ENCODE data around the gene UBQLN1. TPM values are rescaled to one million over a fixed set of nuclear protein-coding genes. Genes with fewer than 3 reads are reported as not detected.
A peak's percentile ranks its signal among the peaks of the same experiment; 100 is the strongest.

The UBQLN1 gene
- total RNA-seq, 1 experiment from 2014 or later = 111 TPM

DNA sequence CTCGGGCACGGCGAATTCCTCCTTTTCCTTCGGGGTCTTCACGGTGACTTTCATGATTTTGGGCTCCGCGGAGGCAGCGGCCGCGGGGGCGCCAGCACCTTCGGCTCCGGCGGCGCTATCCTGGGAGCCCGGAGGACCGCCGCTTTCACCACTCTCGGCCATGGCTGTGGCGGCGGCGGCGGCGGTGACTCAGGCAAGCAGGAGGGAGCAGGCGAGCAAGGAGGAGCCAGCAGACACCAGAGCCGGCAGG, 315 bp downstream of the UBQLN1 start:
- Histone ChIP-seq H3K9me3 (ENCODE audit: control insufficient read depth, low read depth, low read length) (no peaks in the 10 kb centered on the region), H4K5ac (ENCODE audit: insufficient read length, low read depth, low read length) (no peak overlapping the region), H2AK5ac (ENCODE audit: insufficient read length, low read length) (no peak overlapping the region), H3K4me2 (ENCODE audit: insufficient read depth, insufficient read length, low read length) (peak overlapping the region; percentile 88), H3K79me1 (ENCODE audit: insufficient read depth, low read depth, low read length, poor library complexity, severe bottlenecking) (no peaks in the 10 kb centered on the region), H3K9ac (ENCODE audit: extremely low read depth, insufficient read length, low read length) (peak overlapping the region; percentile 86), H3K4me1 (ENCODE audit: insufficient read depth, low read length) (no peaks in the 10 kb centered on the region), H2BK120ac (ENCODE audit: low read depth, low read length, poor library complexity, severe bottlenecking) (peak overlapping the region; percentile 88), H4K91ac (ENCODE audit: insufficient read length, low read depth, low read length) (peak overlapping the region; percentile 99), H3K27me3 (ENCODE audit: insufficient read depth, low read length) (no peaks in the 10 kb centered on the region), H2BK20ac (ENCODE audit: low read depth, low read length, poor library complexity, severe bottlenecking) (no peak overlapping the region), H3K23ac (ENCODE audit: insufficient read length, low read depth, low read length) (no peak overlapping the region), H3K14ac (ENCODE audit: insufficient read depth, low read length) (peak overlapping the region; percentile 92), H2BK5ac (ENCODE audit: insufficient read length, low read length) (peak overlapping the region; percentile 33), H3K27ac (ENCODE audit: insufficient read length, low read depth, low read length) (peak overlapping the region; percentile 73), H3K23me2 (ENCODE audit: insufficient read length, low read depth, low read length, poor library complexity, severe bottlenecking) (peaks cover 7% of the 10 kb centered on the region), H3K56ac (ENCODE audit: insufficient read length, low read depth, low read length) (peak overlapping the region; percentile 65), H4K20me1 (ENCODE audit: control insufficient read depth, insufficient read depth, insufficient read length) (no peaks in the 10 kb centered on the region), H3K4ac (ENCODE audit: low read depth, low read length) (peak overlapping the region; percentile 82), H2AFZ (ENCODE audit: low read length) (no peak overlapping the region), H4K8ac (replicated peaks; ENCODE audit: insufficient read length, low read depth, low read length) (peak overlapping the region; percentile 39), H3T11ph (ENCODE audit: low read length) (no peak overlapping the region), H3K79me2 (ENCODE audit: insufficient read depth, low read length) (peaks cover 45% of the 10 kb centered on the region), H3K18ac (ENCODE audit: insufficient read length, low read depth, low read length) (peak overlapping the region; percentile 90), H2BK15ac (ENCODE audit: low read depth, low read length) (no peak overlapping the region), H2BK12ac (ENCODE audit: insufficient read length, low read depth, low read length) (no peak overlapping the region)
- no CpG with 5 or more reads among the region's 26 CpGs for WGBS (ENCODE audit: extremely low coverage, insufficient read length, low lambda C conversion rate)
- TF ChIP-seq, protein P1, sequence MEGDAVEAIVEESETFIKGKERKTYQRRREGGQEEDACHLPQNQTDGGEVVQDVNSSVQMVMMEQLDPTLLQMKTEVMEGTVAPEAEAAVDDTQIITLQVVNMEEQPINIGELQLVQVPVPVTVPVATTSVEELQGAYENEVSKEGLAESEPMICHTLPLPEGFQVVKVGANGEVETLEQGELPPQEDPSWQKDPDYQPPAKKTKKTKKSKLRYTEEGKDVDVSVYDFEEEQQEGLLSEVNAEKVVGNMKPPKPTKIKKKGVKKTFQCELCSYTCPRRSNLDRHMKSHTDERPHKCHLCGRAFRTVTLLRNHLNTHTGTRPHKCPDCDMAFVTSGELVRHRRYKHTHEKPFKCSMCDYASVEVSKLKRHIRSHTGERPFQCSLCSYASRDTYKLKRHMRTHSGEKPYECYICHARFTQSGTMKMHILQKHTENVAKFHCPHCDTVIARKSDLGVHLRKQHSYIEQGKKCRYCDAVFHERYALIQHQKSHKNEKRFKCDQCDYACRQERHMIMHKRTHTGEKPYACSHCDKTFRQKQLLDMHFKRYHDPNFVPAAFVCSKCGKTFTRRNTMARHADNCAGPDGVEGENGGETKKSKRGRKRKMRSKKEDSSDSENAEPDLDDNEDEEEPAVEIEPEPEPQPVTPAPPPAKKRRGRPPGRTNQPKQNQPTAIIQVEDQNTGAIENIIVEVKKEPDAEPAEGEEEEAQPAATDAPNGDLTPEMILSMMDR (conservative IDR thresholded peaks at IDR 0.05) = no peak
- peaks cover 14 to 21% (median 20%) of the 10 kb centered on the region in 3 experiments for H3K36me3 Mint-ChIP-seq (ENCODE audit: insufficient read depth in 1 of 3, low read depth in 3 of 3)
- peaks cover 3 to 4% of the 10 kb centered on the region in 2 experiments; a peak in 4 of 5 replicates for H3K9me3 Mint-ChIP-seq
- H3K27me3 Mint-ChIP-seq (ENCODE audit: low read depth) = no peaks in the 10 kb centered on the region; the same call in 1 of the 2 replicates
- H3K4me3 Mint-ChIP-seq = peak overlapping the region; percentile 80 to 91
- DNase-seq = no peak
- peaks cover 22 to 23% of the 10 kb centered on the region in 2 experiments for H3K4me1 Mint-ChIP-seq
- peak overlapping the region in 2 of 3 experiments; percentile 47 to 96; a peak in 3 of 7 replicates for H3K27ac Mint-ChIP-seq

Data from H9 (cell line).